ENCODE data around the gene POU3F1.

POU3F1 gene

GRCh38 chr1:38027201-38028104 lies 19.1 kb downstream of the POU3F1 start:
- peak; percentile 36 for DNase-seq

- DNase-seq, result peak; percentile 84
Measured at GRCh38 chr1:38026592-38027200, 19.9 kb downstream of the POU3F1 start.

GRCh38 chr1:38025664-38026063 lies 20.9 kb downstream of the POU3F1 start:
- DNase-seq, result no peak

- DNase-seq, result no peak
Measured at GRCh38 chr1:38025233-38025632, 21.4 kb downstream of the POU3F1 start.

- DNase-seq, result no peak
Measured at GRCh38 chr1:38022810-38023209, 23.8 kb downstream of the POU3F1 start.

- no peak for DNase-seq
Measured at GRCh38 chr1:38021969-38022368, 24.6 kb downstream of the POU3F1 start.

- DNase-seq, result no peak
Measured at GRCh38 chr1:38020396-38020795, 26.2 kb downstream of the POU3F1 start.

GRCh38 chr1:38018864-38019343 lies 27.7 kb downstream of the POU3F1 start:
- DNase-seq, result peak; percentile 44

GRCh38 chr1:38015978-38016725 lies 30.4 kb downstream of the POU3F1 start:
- DNase-seq, result no peak

- DNase-seq, result no peak
Measured at GRCh38 chr1:38014724-38015424, 31.7 kb downstream of the POU3F1 start.

- peak; percentile 98 for DNase-seq
Measured at GRCh38 chr1:38014171-38014570, 32.4 kb downstream of the POU3F1 start.

GRCh38 chr1:38013227-38013622 lies 33.4 kb downstream of the POU3F1 start:
- DNase-seq, result peak; percentile 54

- peak; percentile 100 for DNase-seq
Measured at GRCh38 chr1:38012363-38013226, 34.0 kb downstream of the POU3F1 start, which contains the start of gene UTP11. UTP11 (plus strand) TSS chr1:38012734; CDS start chr1:38012803, 69 bp downstream.

- DNase-seq, result no peak
Measured at GRCh38 chr1:38009841-38010180, 36.8 kb downstream of the POU3F1 start.

- DNase-seq, result no peak
Measured at GRCh38 chr1:38009088-38009840, 37.3 kb downstream of the POU3F1 start.

GRCh38 chr1:38006008-38006828 lies 40.4 kb downstream of the POU3F1 start:
- DNase-seq, result peak; percentile 67

- DNase-seq, result peak; percentile 95
Measured at GRCh38 chr1:38005195-38006007, 41.2 kb downstream of the POU3F1 start, which contains the start of gene FHL3. FHL3 (minus strand) TSS chr1:38005514; CDS start chr1:37999412, 6,102 bp downstream.

- peak; percentile 54 for DNase-seq
Measured at GRCh38 chr1:38004284-38005108, 42.1 kb downstream of the POU3F1 start.
